SK-N-SH treated with all-trans-retinoic acid at 6 μM for 48 hours (cell line): ENCODE measurements around the gene CEP250.

Experiments
- ESRRG ChIP-seq: fragments of 250-450 bp; sonication (Bioruptor Pico); IDR thresholded peaks from 2 replicates; pipeline ENCODE4 v1.6.1; 2021; ENCODE audit warnings: mild to moderate bottlenecking
- GLIS3 ChIP-seq: fragments of 250-450 bp; sonication (Bioruptor Pico); IDR thresholded peaks from 2 replicates; pipeline ENCODE4 v1.5.0; 2020; ENCODE audit warnings: mild to moderate bottlenecking, moderate library complexity
- ISL1 ChIP-seq: fragments of 250-450 bp; sonication (Bioruptor Pico); IDR thresholded peaks from 2 replicates; pipeline ENCODE4 v2.1.2; 2022; ENCODE audit warnings: mild to moderate bottlenecking, moderate library complexity
- OSR1 ChIP-seq: fragments of 250-450 bp; sonication (Bioruptor Pico); IDR thresholded peaks from 2 replicates; pipeline ENCODE4 v1.8.0; 2022; ENCODE audit warnings: moderate library complexity, mild to moderate bottlenecking, inconsistent platforms
- POU6F1 ChIP-seq: fragments of 250-450 bp; sonication (Bioruptor Pico); IDR thresholded peaks from 2 replicates; pipeline ENCODE4 v1.8.0; 2021; ENCODE audit warnings: low read depth, mild to moderate bottlenecking, moderate library complexity, borderline replicate concordance
- PPARA ChIP-seq: fragments of 250-450 bp; sonication (Bioruptor Pico); IDR thresholded peaks from 2 replicates; pipeline ENCODE4 v1.5.0; 2020; ENCODE audit warnings: mild to moderate bottlenecking, borderline replicate concordance
- TOX ChIP-seq: fragments of 250-450 bp; sonication (Bioruptor Pico); IDR thresholded peaks from 2 replicates; pipeline ENCODE4 v1.8.0; 2021; ENCODE audit warnings: mild to moderate bottlenecking, moderate library complexity, borderline replicate concordance
- ZC3H10 ChIP-seq: fragments of 250-450 bp; sonication (Bioruptor Pico); IDR thresholded peaks from 2 replicates; pipeline ENCODE4 v1.5.1; 2021; ENCODE audit warnings: mild to moderate bottlenecking, moderate library complexity
- ZNF70 ChIP-seq: fragments of 450-650 bp; formaldehyde crosslinking; IDR thresholded peaks from 2 replicates; pipeline ENCODE4 v1.5.0; 2020; ENCODE audit warnings: mild to moderate bottlenecking, moderate library complexity
- TF ChIP-seq, protein P1 (sequence below): fragments of 250-450 bp; sonication (Bioruptor Pico); IDR thresholded peaks from 2 replicates; pipeline ENCODE4 v1.8.0; 2020; ENCODE audit warnings: mild to moderate bottlenecking, moderate library complexity, borderline replicate concordance

- TF ChIP-seq ZC3H10 (CRISPR knock-in tag), result no peak
- TF ChIP-seq ESRRG (CRISPR knock-in tag), result no peak
- no peak for TF ChIP-seq POU6F1 (CRISPR knock-in tag)
- no peak for TF ChIP-seq ZNF70
- no peak for TF ChIP-seq ISL1 (CRISPR knock-in tag)
- TF ChIP-seq OSR1 (CRISPR knock-in tag), result no peak
- TF ChIP-seq, protein P1, sequence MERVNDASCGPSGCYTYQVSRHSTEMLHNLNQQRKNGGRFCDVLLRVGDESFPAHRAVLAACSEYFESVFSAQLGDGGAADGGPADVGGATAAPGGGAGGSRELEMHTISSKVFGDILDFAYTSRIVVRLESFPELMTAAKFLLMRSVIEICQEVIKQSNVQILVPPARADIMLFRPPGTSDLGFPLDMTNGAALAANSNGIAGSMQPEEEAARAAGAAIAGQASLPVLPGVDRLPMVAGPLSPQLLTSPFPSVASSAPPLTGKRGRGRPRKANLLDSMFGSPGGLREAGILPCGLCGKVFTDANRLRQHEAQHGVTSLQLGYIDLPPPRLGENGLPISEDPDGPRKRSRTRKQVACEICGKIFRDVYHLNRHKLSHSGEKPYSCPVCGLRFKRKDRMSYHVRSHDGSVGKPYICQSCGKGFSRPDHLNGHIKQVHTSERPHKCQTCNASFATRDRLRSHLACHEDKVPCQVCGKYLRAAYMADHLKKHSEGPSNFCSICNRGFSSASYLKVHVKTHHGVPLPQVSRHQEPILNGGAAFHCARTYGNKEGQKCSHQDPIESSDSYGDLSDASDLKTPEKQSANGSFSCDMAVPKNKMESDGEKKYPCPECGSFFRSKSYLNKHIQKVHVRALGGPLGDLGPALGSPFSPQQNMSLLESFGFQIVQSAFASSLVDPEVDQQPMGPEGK (CRISPR knock-in tag), result no peak
- TF ChIP-seq GLIS3 (CRISPR knock-in tag), result no peak
- no peak for TF ChIP-seq TOX
- no peak for TF ChIP-seq PPARA
Measured at GRCh38 chr20:35511814-35512420, 56.5 kb downstream of the CEP250 start.
